T-helper 1 cell treated with Interleukin-12 subunit alpha and Interleukin-12 subunit beta and Interleukin-4 antibody, amounts not matched to agents 30 ng/mL and 1 ng/mL, for 36 hours (primary cell): ENCODE measurements around the gene SRA1. TPM values are rescaled to one million over a fixed set of nuclear protein-coding genes. Genes with fewer than 3 reads are reported as not detected.
"Not testable (repeated sequence)": the region's sequence is repeated elsewhere in the genome, so short reads cannot be mapped to it uniquely, and the experiment has no call there.

Experiments
- intact Hi-C: fragments of 100-400 bp; cut with micrococcal nuclease; formaldehyde crosslinking; loops from one replicate; pipeline ENCODE4 v1.15.1; 2024
- total RNA-seq: library from RNA; stranded (reverse); gene quantifications from 2 replicates; pipeline ENCODE4 v1.2.3, GENCODE V29; 2022

SRA1 gene
- total RNA-seq, result 45.2 and 47.9 TPM in 2 replicates

DNA sequence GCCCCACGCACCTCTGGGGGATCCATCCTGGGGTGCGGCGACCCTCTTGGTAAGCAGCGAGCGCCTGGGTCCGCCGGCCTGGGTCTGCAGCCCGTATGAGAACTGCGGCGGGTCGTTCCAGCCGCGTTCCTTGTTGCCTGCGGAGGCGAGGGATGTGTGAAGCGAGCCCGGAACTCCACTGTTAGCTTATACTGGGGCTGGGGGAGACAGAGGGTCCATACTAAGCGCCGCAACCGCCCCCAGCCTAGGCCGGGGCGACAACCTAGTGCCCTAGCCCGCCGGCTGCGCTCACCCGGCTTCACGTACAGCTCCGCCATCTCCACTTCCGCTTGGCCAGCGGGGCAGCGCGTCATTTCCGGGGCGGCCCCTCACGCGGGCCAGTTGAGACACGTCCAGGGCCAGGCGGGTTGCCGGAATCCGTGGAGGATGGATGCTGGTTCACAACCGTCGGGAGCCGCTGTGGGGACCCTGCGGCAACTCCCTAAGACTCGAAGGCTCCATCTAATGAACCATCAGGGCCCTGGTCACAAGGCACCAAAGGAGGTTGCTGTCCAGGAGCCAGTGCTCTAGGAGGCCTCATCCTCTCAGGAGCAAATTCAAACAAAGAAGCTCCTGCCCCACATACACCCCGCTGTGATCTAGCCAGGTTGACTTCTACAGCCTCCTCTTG is at the start of gene SRA1:
SRA1 (minus strand) TSS at position 338 of the 670 bp plus-strand sequence; CDS start at position 317, 21 bp downstream.
- intact Hi-C loops, result loop anchor here (1.0 to 10.0 kb wide), 8 partner anchors 10 to 1262 kb away; partner anchors contain the start of genes ANKHD1, CYSTM1, EIF4EBP3 and IK

DNA sequence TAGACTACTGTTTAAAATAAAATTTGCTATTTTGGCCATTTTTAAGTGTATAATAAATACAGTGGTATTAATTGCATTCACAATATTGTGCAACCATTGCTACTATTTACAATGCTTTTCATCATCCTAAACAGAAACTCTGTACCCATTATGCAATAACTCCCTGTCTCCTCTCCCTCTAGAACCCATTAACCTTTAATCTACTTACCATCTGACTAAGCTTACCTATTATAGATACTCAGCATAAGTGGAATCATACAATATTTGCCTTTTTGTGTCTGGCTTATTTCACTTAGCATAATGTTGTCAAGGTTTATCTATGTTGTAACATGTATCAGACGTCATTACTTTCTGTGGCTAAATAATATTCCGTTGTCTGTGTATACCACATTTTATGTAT is 49.8 kb upstream of the SRA1 start:
- intact Hi-C loops, result no loop called here

DNA sequence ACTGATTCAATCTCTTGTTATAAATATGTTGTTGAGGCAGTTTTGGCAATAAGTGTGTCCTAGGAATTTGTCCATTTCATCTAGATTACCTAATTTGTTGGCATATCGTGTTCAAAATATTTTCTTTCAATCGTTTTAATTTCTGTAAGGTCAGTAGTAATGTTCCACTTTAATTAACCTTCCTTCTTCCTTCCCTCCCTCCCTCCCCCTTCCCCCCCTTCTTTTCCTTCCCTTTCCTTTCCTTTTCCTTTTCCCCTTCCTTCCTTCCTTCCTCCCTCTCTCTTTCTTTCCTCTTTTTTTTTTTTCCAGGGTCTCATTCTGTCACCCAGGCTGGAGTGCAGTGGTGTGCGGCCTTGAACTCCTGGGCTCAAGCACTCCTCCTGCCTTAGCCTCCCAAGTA is 48.6 kb upstream of the SRA1 start:
- intact Hi-C loops, result no loop called here

DNA sequence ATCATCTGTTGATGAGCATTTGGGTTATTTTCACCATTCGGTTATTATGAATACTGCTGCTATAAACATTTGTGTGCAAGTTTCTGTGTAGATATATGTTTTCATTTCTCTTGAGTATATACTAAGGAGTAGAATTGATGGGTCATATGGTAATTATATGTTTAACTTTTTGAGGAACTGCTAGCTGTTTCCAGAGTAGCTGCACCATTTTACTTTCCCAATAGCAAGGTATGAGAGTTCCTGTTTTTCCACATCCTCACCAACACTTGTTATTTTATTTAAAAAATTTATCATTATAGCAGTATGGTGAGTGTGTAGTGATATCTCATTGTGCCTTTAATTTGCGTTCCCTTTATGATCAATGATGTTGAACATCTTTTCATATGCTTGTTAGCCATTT is 46.5 kb upstream of the SRA1 start:
- intact Hi-C loops, result no loop called here

DNA sequence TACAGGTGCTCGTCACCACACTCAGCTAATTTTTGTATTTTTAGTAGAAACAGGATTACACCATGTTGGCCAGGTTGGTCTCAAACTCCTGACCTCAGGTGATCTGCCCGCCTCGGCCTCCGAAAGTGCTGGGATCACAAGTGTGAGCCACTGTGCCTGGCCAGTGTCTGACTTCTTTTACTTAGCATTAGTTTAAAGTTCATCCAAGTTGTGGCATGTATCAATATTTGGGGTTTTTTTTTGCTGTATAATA is 46.1 kb upstream of the SRA1 start:
- intact Hi-C loops, result not testable (repeated sequence)

DNA sequence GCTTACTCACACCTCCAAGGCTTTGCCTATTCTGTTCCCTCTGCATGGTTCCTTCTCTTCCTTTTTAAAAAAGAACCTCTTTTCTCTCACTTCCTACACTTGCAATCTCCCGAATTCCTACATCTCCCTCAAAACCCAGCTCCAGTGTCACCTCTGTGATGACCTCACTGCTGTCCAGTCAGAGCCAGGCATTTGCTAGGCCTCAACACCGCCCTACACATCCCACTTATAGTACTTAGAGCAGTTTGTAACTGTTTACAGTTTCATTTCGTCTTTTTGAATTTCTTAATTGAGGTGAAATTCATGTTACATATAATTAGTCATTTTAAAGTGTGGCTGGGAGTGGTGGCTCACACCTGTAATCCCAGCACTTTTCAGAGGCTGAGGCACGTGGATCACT is 44.9 kb upstream of the SRA1 start:
- intact Hi-C loops, result no loop called here

DNA sequence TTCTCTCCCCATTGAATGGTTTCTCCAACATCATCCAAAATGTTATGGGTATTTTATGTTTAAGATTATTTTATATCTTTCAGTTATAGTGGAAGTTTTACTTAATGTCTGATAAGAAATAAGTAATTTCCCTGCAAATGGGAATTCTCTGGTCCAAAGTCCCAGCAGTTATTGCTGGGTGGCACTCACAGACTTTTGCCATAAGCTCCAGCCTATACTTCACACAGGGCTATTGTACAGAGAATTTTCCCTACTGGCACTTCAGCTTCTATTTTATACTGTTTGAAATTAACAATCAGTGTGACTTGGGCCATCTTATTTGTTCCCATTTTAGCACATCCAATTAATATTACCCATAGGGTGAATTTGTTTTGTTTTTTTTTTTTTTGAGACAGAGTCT is 42.8 kb upstream of the SRA1 start:
- intact Hi-C loops, result no loop called here

DNA sequence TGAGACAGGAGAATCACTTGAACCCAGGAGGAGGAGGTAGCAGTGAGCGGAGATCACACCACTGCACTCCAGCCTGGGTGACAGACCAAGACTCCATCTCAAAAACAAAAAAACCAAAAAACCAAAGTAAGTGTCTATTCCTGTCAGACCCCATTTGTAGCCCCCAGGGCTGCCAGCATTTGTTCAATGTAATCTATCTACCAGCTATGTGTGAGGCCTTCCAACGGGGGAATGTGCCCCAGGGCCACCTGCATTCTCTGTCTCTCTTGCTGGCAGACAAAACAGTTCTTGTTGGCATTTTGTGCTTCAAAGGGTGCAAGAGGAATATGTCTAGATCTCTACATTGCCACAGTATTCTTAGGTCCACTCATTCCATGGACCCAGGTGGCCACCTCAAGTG is 41.6 kb upstream of the SRA1 start:
- intact Hi-C loops, result no loop called here

DNA sequence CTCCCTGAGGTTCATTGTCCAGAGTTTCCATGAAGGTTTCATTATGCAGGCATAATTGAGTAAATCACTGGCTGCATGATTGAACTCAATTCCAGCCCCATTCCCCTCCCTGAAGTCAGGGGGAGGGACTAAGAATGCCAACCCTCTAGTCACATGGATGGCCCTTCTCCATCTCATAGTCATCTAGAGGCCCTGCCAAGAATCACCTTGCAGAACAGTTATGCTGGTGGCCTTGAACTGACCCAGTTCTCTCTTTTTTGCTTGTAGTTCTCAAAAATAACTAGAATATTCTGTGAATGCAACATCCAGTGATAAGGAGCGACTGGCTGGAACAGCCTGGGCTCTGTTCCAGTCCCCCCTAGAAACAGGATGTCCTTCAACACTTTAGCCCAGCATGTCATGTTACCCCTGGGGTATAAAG is 39.1 kb upstream of the SRA1 start:
- intact Hi-C loops, result no loop called here

DNA sequence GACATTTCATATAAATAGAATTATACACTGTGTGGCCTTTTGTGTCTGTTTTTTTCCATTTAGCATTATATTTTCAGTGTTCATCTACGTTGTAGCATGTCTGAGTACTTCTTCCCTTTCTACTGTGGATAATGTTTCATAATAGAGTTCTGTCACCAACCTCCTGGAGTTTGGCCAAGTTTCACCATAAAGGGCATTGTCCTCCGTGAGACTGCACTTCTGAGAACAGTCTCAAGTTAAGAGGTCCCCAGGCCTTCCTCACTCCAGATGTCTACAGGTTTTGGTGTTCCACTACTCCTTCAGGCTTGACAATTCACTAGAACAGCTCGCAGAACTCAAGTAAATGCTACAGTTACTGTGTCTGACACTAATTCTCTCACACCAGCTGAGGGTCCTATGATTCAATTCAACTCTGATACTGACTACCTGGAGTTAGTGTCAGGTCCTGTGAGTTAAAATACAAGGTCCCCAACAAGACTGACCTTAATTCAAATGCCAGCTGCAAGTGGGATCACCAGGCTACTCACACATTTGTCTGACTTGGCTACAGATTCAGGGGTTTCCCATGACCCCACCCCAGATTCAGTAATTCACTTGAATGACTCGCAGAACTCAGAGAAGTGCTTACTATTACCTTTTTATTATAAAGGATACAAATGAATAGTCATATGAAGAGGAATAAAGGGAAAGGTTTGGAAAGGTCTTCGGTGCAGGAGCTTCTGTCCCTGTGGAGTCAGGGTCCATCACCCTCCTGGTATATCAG is 38.4 kb upstream of the SRA1 start:
- intact Hi-C loops, result no loop called here

DNA sequence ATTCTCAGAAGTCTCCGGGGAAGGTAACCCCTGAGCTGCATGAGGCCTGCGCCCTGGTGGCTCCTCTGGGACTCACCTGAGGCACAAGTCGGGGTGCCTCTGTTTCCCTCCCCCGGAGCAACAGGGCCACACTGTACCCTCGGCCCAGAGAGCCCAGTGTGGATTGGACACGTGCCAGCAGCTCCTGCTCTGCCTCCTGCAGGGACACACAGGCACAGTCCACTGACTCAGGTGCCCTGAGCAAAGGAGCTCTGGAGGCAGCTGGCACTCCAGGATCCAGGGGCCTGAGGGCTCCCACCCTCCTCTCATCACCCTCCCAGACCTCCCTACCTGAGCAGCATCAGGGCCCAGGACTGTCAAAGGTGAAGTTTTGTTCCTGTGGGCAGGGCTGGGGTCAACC is 36.9 kb upstream of the SRA1 start:
- intact Hi-C loops, result no loop called here

DNA sequence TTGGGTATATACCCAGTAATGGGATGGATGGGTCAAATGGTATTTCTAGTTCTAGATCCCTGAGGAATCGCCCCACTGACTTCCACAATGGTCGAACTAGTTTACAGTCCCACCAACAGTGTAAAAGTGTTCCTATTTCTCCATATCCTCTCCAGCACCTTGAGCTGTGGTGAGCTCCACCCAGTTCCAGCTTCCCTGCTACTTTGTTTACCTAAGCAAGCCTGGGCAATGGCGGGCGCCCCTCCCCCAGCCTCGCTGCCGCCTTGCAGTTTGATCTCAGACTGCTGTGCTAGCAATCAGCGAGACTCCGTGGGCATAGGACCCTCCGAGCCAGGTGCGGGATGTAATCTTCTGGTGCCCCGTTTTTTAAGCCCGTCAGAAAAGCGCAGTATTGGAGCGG is 35.8 kb upstream of the SRA1 start:
- intact Hi-C loops, result not testable (repeated sequence)

DNA sequence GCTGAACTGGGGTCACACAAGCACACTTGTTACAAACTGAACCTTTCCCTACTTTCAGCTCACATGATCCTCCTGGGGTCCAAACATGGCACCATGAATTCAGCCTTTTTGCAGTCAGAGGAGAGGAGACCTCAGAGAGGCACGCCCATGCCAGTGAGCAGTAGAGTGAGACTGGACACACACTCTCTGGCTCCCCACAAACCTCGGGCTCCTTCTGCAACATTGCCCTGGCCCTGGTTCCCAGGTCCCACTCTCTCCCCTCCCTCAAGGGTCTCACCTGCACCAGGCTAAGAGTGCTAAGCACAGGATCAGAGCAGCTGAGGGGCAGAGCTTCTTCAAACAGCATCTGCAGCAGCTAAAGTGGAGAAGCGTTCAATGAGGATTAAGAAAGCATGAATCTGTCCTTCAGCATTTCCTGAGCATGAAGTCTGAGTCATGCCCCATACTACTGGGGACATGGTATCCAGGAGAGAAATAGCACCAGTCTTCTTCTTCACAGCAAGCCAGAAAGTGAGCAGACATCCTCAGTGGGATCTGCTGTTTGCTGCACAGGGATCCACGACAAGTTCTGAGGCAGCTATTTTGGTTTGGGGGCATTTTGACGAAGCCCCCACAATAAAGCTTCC is 34.6 kb upstream of the SRA1 start:
- intact Hi-C loops, result no loop called here

DNA sequence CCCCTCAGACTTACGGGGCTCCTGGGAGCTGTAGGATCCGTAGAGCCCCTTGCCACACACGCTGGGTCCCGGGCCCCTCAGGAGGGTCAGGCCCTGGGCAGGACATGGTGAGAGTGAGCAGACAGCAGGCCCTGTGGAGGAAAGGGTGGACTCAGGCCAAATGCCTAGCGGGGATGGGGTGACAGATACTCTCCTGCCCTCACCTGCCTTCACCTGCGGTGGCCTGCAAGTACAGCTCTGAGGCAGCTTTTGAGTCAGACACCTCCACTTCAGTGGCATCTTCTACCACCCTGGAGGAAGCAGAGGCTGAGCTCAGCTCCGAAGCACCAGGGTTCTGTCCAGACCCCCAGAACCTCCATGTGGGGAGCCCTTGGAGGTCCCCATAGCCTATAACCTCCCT is 33.6 kb upstream of the SRA1 start:
- intact Hi-C loops, result no loop called here

DNA sequence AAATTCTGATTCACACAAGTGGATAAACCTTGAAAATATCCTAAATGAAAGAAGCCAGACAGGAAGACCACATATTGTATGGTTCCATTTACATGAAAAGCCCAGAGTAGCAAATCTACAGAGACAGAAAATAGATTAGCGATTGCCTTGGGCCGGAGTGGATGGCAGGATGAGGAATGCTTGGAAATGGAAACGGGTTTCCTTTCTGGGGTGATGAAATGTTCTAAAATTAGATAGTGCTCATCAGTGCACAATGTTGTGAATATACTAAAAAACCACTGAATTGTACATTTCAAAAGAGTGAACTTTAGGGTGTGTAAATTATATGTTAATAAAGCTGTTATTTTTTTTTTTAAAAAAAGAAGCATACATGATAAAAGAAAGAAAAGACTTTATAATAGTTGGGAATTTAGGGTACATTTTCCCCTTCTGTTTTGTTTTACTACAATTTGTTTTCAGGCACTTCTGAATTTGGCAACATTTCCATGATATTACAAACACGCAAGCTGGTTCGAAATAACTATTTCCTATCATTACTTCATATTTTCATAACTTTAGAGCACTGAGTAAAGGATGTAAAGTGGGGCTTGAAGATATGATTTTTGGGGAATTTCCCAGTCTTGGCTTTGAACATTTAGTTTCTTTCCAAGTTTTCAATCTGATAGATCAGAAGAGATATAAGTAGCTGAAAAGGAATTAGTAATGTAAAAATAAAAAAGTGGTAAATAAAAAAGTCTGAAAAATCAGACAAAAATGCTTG is 31.2 kb upstream of the SRA1 start:
- intact Hi-C loops, result no loop called here

DNA sequence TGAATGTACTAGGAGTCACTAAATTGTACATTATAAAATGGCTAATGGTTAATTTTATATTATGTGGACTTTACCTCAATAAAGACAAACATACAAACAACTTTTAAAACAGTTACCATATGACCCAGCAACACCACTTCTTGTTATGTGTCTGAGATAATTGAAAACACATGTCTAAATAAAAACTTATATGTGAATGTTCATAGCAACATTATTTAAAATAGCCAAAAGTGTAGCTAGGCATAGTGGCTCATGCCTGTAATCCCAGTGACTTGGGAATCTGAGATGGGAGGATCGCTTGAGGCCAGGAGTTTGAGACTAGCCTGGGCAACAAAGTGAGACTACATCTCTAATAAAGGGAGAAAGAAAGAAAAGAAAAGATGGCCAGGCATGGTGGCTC is 30.2 kb upstream of the SRA1 start:
- intact Hi-C loops, result no loop called here

DNA sequence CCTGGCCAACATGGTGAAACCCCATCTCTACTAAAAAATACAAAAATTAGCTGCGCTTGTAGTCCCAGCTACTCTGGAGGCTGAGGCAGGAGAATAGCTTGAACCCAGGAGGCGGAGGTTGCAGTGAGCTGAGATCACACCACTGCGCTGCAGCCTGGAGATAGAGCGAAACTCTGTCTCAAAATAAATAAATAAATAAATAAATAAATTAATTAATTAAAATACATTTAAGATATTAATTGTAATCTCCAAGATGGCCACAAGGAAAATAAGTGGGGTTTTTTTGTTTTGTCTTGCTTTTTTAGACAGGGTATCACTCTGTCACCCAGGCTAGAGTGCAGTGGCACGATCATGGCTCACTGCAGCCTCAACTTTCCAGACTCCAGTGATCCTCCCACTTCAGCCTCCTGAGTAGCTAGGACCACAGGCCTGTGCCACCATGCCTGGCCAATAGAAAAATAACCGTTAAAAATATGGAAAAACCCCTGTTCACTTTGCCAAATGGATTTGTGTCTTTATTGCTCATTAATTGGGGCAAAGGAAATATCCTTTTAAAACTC is 22.0 kb upstream of the SRA1 start:
- intact Hi-C loops, result not testable (repeated sequence)

DNA sequence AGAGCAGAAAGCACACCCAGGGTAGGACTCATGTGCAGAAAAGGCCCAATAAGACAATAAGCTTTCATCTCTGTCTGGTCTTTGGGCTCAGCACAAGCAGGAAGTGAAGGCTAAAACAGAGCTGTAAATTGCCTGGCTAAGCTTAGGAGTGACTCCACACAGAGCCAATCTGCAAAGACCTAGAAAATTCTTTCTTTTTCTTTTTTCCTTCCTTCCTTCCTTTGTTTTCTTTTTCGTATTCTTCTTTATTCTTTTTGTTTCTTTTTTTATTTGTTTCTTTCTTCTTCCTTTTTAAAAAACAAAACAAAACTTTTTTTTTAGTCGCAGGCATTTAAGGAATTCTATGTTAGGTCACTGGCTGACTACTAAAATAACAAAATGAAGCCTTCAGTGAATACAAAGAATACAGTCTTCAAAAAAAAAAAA is 19.5 kb upstream of the SRA1 start:
- intact Hi-C loops, result no loop called here

DNA sequence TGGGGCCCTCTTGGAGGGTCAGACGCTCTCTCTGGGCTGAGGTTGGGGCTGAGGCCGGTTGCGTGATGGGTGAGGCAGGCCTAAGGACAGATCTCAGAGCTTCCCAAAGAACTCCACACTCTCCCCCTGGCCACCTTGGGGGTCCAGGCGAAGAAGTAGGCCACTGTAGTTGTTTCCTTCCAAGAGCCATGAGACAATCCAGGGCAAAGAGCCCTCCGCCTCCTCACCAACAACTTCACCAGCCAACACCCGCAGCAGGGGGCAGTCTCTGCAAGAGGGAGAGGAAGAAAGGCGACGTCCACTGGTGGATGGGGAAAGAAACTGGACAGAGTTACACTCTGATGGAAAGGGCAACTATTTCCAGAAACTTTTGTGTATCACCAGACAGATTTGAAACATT is 18.0 kb upstream of the SRA1 start:
- intact Hi-C loops, result no loop called here

DNA sequence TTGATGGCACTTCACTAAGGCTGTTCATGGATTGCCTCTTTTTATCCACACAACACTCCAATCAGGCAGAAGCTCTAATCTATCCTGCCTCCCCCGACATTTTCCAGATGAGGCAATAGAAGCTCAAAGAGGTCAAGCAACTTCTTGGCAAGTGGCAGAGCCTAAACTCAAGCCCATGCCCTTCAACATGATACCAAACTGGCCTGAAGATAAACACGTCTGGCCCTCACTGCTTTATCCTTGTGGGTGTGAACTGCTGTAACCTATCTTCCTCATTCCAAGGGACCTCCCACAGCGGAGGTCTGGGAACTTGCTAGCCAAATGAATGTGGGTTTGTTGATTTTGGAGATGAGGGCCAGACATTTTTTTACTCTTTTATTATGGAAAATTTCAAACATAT is 16.9 kb upstream of the SRA1 start:
- intact Hi-C loops, result no loop called here

DNA sequence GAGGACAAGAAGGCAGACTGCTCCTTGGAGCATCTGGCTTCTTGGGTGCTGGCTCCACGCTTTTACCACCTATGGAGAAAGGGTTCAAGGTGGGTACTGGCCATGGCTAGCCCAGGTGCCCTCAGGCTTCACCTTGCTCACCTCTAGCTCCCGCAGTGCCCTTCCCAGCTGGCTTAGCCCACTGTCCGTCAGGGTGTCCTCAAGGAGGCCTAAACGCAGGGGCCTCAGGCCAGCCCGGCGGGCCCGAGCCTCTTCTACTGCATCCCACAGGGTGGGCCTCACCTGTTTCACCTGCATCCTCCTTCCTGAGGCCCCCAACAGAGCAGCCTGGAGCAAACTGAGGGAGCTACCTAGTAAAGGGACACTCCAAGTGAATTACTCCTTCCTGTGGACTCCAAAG is 16.4 kb upstream of the SRA1 start:
- intact Hi-C loops, result no loop called here

DNA sequence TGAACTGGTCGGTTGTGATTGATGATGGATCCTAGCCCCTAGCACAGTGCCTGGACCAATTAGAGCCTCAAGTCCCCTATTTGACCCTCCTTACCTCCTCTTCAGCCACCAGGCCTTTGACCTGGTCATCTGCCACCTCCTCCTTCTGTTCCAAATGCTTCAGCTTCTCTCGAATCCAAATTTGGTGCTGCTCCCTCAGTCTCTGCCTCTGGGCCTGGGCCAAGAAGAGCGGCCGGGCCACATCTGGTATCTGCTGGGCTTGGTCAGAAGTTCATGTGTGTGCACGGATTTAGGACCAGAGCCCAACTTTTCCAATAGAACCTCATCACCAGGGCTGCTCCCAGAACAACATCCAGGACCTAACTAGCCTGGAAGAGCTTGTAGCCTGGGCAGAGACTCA is 13.8 kb upstream of the SRA1 start:
- intact Hi-C loops, result no loop called here
